AG20443 (cell line): ENCODE results near the gene QSOX1.
A peak's percentile ranks its signal among the peaks of the same experiment; 100 is the strongest.
"Not testable (repeated sequence)": the region's sequence is repeated elsewhere in the genome, so short reads cannot be mapped to it uniquely, and the experiment has no call there.

Source experiments
- DNase-seq: peaks from one replicate; pipeline ENCODE4 v3.0.0; 2012; ENCODE audit warnings: low spot score, mixed read lengths

The QSOX1 gene

GRCh38 chr1:180192172-180192571 lies 37.5 kb downstream of the QSOX1 start:
- DNase-seq: no peak

GRCh38 chr1:180193141-180194047 lies 38.7 kb downstream of the QSOX1 start:
- DNase-seq: no peak

GRCh38 chr1:180194048-180194425 lies 39.4 kb downstream of the QSOX1 start:
- no peak for DNase-seq

- DNase-seq: no peak
Measured at GRCh38 chr1:180194546-180195207, 40.0 kb downstream of the QSOX1 start.

- no peak for DNase-seq
Measured at GRCh38 chr1:180195401-180195800, 40.7 kb downstream of the QSOX1 start.

GRCh38 chr1:180195916-180196315 lies 41.2 kb downstream of the QSOX1 start:
- no peak for DNase-seq

GRCh38 chr1:180196436-180197003 lies 41.9 kb downstream of the QSOX1 start:
- DNase-seq: no peak

- no peak for DNase-seq
Measured at GRCh38 chr1:180197231-180197630, 42.6 kb downstream of the QSOX1 start.

- no peak for DNase-seq
Measured at GRCh38 chr1:180198196-180198595, 43.5 kb downstream of the QSOX1 start.

GRCh38 chr1:180198611-180199010 lies 43.9 kb downstream of the QSOX1 start:
- no peak for DNase-seq

GRCh38 chr1:180199018-180199417 lies 44.3 kb downstream of the QSOX1 start:
- DNase-seq: no peak

GRCh38 chr1:180201451-180202200 lies 47.0 kb downstream of the QSOX1 start:
- no peak for DNase-seq

GRCh38 chr1:180202588-180202987 lies 47.9 kb downstream of the QSOX1 start:
- DNase-seq: not testable (repeated sequence)

- DNase-seq: no peak
Measured at GRCh38 chr1:180204231-180204630, 49.6 kb downstream of the QSOX1 start.

GRCh38 chr1:180206581-180206980 lies 51.9 kb downstream of the QSOX1 start:
- no peak for DNase-seq

GRCh38 chr1:180208264-180208663 lies 53.6 kb downstream of the QSOX1 start:
- no peak for DNase-seq

- no peak for DNase-seq
Measured at GRCh38 chr1:180210008-180210620, 55.4 kb downstream of the QSOX1 start.

GRCh38 chr1:180211156-180211859 lies 56.6 kb downstream of the QSOX1 start:
- DNase-seq: no peak

GRCh38 chr1:180211860-180212229 lies 57.2 kb downstream of the QSOX1 start:
- DNase-seq: no peak

GRCh38 chr1:180213401-180214170 lies 58.9 kb downstream of the QSOX1 start:
- DNase-seq: peak; percentile 90
